D721Med (cell line): ENCODE measurements around the gene RAB36.

ENCODE experiments used
- DNase-seq: peaks from one replicate; pipeline ENCODE4 v3.0.0; 2011; ENCODE audit warnings: low spot score; ENCODE audit not compliant: insufficient read length
- FAIRE-seq: peaks from 2 replicates; lab custom pipeline; 2011; peaks lifted over from hg19 to GRCh38; lab: Jason Lieb, UNC
- CTCF ChIP-seq: IDR thresholded peaks from 2 replicates; pipeline ENCODE4 v1.5.1; 2012; ENCODE audit warnings: mild to moderate bottlenecking, control low read depth; ENCODE audit not compliant: insufficient read depth; ENCODE audit errors: missing control alignments

RAB36 gene

GRCh38 chr22:23118647-23119493 is 26.4 kb upstream of the RAB36 start:
- no peak for FAIRE-seq
- no peak for DNase-seq
- no peak for TF ChIP-seq CTCF

GRCh38 chr22:23119494-23120414 is 25.5 kb upstream of the RAB36 start:
- TF ChIP-seq CTCF = no peak
- FAIRE-seq (no peak), DNase-seq (no peak)

- no peak for TF ChIP-seq CTCF
- DNase-seq = no peak
- FAIRE-seq = no peak
Observed at GRCh38 chr22:23120415-23120899, 24.8 kb upstream of the RAB36 start.

- TF ChIP-seq CTCF = no peak
- FAIRE-seq (no peak), DNase-seq (no peak)
Observed at GRCh38 chr22:23121000-23121421, 24.3 kb upstream of the RAB36 start.

GRCh38 chr22:23121424-23121823 is 23.9 kb upstream of the RAB36 start:
- TF ChIP-seq CTCF = no peak
- DNase-seq = no peak
- no peak for FAIRE-seq

GRCh38 chr22:23122216-23122957 is 22.9 kb upstream of the RAB36 start:
- no peak for FAIRE-seq
- DNase-seq = no peak
- TF ChIP-seq CTCF = no peak
